ENCODE results near the gene SLC25A51.

SLC25A51 gene

DNA sequence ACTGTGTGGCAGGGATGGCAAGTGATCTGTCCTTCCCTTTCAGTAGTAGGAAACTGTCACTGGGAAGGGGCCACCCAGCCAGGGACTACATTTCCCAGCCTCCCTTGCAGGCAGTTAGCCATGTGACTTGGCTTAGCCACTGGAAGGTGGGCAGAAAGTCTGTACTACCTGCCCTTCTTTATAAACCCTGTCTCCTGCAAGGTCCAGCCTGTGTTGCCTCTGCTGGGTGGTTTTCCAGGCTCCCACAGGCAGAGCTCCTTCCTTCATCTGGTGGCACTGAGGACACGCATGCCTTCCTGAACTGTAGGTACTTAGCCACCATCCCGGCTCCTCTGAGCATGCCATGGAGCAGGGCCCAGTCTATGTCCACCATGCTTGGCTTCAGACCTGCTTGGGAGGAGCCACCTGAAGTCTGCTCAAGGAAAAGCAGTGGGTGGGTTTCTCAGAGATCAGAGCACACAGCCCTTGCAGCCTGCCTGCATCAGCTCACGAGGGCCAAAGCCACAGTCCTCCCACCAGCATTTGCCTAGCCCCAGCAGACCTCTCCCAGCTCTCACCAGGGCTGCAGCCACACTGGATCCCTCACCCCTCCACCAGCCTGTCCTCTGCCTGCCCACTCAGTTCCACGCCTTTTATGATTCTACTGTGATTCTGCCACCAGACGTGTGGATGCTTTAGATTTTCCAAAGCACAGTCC is 16.7 kb upstream of the SLC25A51 start:
- Histone ChIP-seq H3K4me2 (ENCODE audit: low read depth, low read length) (no peak overlapping the region), H3F3A (ENCODE audit: insufficient read depth, low read length) (no peaks in the 10 kb centered on the region), H3K9ac (ENCODE audit: low read length) (no peak overlapping the region), H2AFZ (ENCODE audit: low read length) (peak overlapping the region; percentile 24), H3K9me2 (replicated peaks; ENCODE audit: insufficient read depth, low read length) (no peaks in the 10 kb centered on the region), H3K36me3 (replicated peaks; ENCODE audit: insufficient read depth, low read length) (no peaks in the 10 kb centered on the region), H4K20me1 (ENCODE audit: insufficient read depth, low read length) (no peaks in the 10 kb centered on the region), H3K9me3 (replicated peaks; ENCODE audit: insufficient read depth, low read length) (no peaks in the 10 kb centered on the region), H3K27me3 (replicated peaks; ENCODE audit: insufficient read depth, low read length) (no peaks in the 10 kb centered on the region), H3K79me2 (ENCODE audit: low read length) (no peaks in the 10 kb centered on the region), H3K4me1 (ENCODE audit: low read length) (peaks cover 10% of the 10 kb centered on the region), H3K27ac (ENCODE audit: low read length) (no peak overlapping the region), H3K4me3 (ENCODE audit: low read length) (no peak overlapping the region)
- no peak for TF ChIP-seq EZH2 (optimal IDR thresholded peaks at IDR 0.05; ENCODE audit: low read depth, low read length)
- no peak for TF ChIP-seq EZH2phosphoT487 (IDR thresholded peaks at IDR 0.05; ENCODE audit: low read length)
- peak; percentile 27 for DNase-seq

DNA sequence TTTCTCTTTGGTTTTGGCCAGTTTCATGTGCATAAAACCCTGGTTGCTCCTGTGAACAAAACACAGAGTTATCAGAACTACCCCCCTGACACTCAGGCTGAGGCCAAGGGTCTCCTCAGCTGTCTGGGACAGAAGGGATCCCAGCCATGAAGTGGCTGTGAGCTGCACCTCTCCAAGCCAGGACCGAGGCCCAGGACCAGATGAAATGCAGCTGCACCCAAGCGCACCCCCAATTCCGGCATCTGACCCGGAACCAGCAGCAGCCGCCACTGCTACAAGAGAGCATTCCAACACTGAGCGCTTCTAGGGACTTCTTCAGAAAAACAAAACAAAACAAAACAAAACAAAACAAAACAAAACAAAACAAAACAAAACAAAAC is 16.0 kb upstream of the SLC25A51 start:
- no peak for DNase-seq
- Histone ChIP-seq H3K4me2 (ENCODE audit: low read depth, low read length) (no peak overlapping the region), H3K9me3 (replicated peaks; ENCODE audit: insufficient read depth, low read length) (no peaks in the 10 kb centered on the region), H4K20me1 (ENCODE audit: insufficient read depth, low read length) (no peaks in the 10 kb centered on the region), H3K27ac (ENCODE audit: low read length) (no peak overlapping the region), H3K9me2 (replicated peaks; ENCODE audit: insufficient read depth, low read length) (no peaks in the 10 kb centered on the region), H2AFZ (ENCODE audit: low read length) (no peak overlapping the region), H3K9ac (ENCODE audit: low read length) (no peak overlapping the region), H3F3A (ENCODE audit: insufficient read depth, low read length) (no peaks in the 10 kb centered on the region), H3K36me3 (replicated peaks; ENCODE audit: insufficient read depth, low read length) (no peaks in the 10 kb centered on the region), H3K79me2 (ENCODE audit: low read length) (no peaks in the 10 kb centered on the region), H3K27me3 (replicated peaks; ENCODE audit: insufficient read depth, low read length) (no peaks in the 10 kb centered on the region), H3K4me1 (ENCODE audit: low read length) (peaks cover 10% of the 10 kb centered on the region), H3K4me3 (ENCODE audit: low read length) (no peak overlapping the region)
- TF ChIP-seq EZH2 (optimal IDR thresholded peaks at IDR 0.05; ENCODE audit: low read depth, low read length) (no peak), EZH2phosphoT487 (IDR thresholded peaks at IDR 0.05; ENCODE audit: low read length) (no peak)
- TF ChIP-seq, protein P1, sequence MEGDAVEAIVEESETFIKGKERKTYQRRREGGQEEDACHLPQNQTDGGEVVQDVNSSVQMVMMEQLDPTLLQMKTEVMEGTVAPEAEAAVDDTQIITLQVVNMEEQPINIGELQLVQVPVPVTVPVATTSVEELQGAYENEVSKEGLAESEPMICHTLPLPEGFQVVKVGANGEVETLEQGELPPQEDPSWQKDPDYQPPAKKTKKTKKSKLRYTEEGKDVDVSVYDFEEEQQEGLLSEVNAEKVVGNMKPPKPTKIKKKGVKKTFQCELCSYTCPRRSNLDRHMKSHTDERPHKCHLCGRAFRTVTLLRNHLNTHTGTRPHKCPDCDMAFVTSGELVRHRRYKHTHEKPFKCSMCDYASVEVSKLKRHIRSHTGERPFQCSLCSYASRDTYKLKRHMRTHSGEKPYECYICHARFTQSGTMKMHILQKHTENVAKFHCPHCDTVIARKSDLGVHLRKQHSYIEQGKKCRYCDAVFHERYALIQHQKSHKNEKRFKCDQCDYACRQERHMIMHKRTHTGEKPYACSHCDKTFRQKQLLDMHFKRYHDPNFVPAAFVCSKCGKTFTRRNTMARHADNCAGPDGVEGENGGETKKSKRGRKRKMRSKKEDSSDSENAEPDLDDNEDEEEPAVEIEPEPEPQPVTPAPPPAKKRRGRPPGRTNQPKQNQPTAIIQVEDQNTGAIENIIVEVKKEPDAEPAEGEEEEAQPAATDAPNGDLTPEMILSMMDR (IDR thresholded peaks at IDR 0.05; ENCODE audit: low read length), result no peak

DNA sequence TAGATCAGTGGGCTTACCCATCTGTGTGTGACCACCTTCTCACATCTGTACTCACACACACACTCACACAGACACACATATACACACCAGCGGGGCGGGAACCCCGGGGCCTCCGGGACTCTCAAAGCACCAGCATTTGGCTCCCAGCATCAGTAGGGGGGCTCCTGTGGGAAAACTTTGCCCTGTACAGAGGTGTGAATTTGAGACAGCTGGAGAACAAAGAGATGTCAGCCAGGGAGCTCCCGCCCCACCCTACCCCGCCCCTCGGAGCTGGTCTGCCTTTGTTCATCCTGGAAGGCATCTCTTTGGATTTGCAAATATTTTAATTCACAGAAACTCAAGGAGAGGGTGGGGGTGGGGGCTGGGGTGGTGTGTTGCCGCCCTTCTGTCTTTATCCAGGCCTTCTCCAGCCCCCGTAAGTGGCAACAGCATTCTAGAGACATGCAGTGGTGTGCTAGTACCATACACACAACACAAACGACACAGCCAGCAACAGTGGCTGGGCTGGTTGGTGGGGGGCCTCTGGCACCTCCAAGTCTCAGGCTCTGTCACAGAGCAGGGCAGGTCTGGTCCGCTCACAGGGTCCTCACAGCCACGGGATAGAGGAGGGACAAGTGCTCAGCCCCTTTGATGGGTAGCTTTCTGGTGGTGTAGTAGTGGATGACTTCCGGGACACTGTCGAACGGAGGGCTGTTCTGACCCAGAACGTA is 15.5 kb upstream of the SLC25A51 start:
- no peaks in the 10 kb centered on the region for H3K36me3 ChIP-seq (replicated peaks; ENCODE audit: insufficient read depth, low read length)
- no peak for TF ChIP-seq EZH2 (optimal IDR thresholded peaks at IDR 0.05; ENCODE audit: low read depth, low read length)
- TF ChIP-seq, protein P1 (IDR thresholded peaks at IDR 0.05; ENCODE audit: low read length), result no peak
- TF ChIP-seq EZH2phosphoT487 (IDR thresholded peaks at IDR 0.05; ENCODE audit: low read length), result no peak
- H3F3A ChIP-seq (ENCODE audit: insufficient read depth, low read length), result no peaks in the 10 kb centered on the region
- H3K9me2 ChIP-seq (replicated peaks; ENCODE audit: insufficient read depth, low read length), result no peaks in the 10 kb centered on the region
- H3K9ac ChIP-seq (ENCODE audit: low read length), result no peak overlapping the region
- no peak for DNase-seq
- no peak overlapping the region for H3K4me2 ChIP-seq (ENCODE audit: low read depth, low read length)
- no peak overlapping the region for H3K27ac ChIP-seq (ENCODE audit: low read length)
- no peak overlapping the region for H2AFZ ChIP-seq (ENCODE audit: low read length)
- no peak overlapping the region for H3K4me3 ChIP-seq (ENCODE audit: low read length)
- H3K4me1 ChIP-seq (ENCODE audit: low read length), result peaks cover 10% of the 10 kb centered on the region
- H4K20me1 ChIP-seq (ENCODE audit: insufficient read depth, low read length), result no peaks in the 10 kb centered on the region
- H3K9me3 ChIP-seq (replicated peaks; ENCODE audit: insufficient read depth, low read length), result no peaks in the 10 kb centered on the region
- no peaks in the 10 kb centered on the region for H3K27me3 ChIP-seq (replicated peaks; ENCODE audit: insufficient read depth, low read length)
- no peaks in the 10 kb centered on the region for H3K79me2 ChIP-seq (ENCODE audit: low read length)
